ENCODE data around the gene ANKDD1A. TPM values are rescaled to one million over a fixed set of nuclear protein-coding genes. Genes with fewer than 3 reads are reported as not detected.
A peak's percentile ranks its signal among the peaks of the same experiment; 100 is the strongest.

ANKDD1A gene
- total and polyA plus RNA-seq, 2 donors (not counting 1 experiment from before 2014, with no cell fraction given), result 8.2 to 13.2 TPM

DNA sequence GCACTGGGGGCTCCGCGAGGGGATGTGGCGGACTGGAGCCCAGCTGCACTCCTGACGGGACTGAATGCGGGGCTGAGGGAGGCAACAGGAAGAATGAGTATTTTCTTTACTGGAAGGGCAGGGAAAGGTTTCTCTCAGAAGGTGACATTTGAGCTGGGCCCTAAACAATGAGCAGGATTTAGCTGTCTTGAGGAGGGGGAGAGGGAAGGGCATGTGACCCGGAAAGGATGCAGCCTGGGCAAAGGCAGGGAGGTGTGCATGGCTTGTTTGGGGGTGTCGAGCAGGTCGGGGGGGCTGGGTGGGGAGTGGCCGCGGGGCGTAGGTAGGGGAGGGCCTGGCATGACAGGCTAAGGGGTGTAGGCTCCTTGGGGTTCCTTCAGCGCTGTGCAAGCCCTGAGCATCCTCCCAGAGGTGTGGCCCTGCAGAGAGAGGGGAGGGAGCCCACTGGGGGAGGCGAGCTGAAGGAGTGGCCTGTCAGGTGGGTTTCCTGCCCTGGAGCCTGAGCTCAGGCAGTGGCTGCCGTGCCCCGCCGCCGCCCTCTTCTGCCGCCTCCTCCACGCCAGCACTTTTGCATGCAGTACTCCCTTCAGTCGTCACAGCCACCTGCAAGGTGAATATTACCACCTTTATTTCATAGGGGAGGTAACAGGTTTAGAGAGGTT is 17.2 kb upstream of the ANKDD1A start:
- DNase-seq (ENCODE audit: low read depth in 2 of 2), result no peak
- no peaks in the 10 kb centered on the region for H3K79me2 ChIP-seq (ENCODE audit: control insufficient read depth, insufficient read depth, low read length)
- no peaks in the 10 kb centered on the region for H4K20me1 ChIP-seq (ENCODE audit: control insufficient read depth, extremely low read depth, insufficient read depth, low read length)
- no peaks in the 10 kb centered on the region for H3K36me3 ChIP-seq (ENCODE audit: control insufficient read depth, insufficient read depth, low read length)
- no peak overlapping the region for H2AFZ ChIP-seq (ENCODE audit: low read length)
- H3K4me3 ChIP-seq (replicated peaks in 1 of 4; ENCODE audit: control extremely low read depth in 1 of 4, insufficient read depth in 1 of 4, low read depth in 3 of 4, low read length in 4 of 4), result peak overlapping the region in 1 of 4 experiments; percentile 8
- peak overlapping the region; percentile 45 for H3K4me2 ChIP-seq (ENCODE audit: extremely low read depth, insufficient read depth, low read length)
- peak overlapping the region; percentile 51 for H3K27ac ChIP-seq (ENCODE audit: insufficient read depth, low read length)
- H3K9ac ChIP-seq (ENCODE audit: insufficient read depth, low read length), result no peak overlapping the region
- no peaks in the 10 kb centered on the region for H3K9me3 ChIP-seq (ENCODE audit: control insufficient read depth, insufficient read depth, low read depth, low read length)
- H3K27me3 ChIP-seq (ENCODE audit: control insufficient read depth, insufficient read depth, low read length), result no peaks in the 10 kb centered on the region
- TF ChIP-seq, protein P1, sequence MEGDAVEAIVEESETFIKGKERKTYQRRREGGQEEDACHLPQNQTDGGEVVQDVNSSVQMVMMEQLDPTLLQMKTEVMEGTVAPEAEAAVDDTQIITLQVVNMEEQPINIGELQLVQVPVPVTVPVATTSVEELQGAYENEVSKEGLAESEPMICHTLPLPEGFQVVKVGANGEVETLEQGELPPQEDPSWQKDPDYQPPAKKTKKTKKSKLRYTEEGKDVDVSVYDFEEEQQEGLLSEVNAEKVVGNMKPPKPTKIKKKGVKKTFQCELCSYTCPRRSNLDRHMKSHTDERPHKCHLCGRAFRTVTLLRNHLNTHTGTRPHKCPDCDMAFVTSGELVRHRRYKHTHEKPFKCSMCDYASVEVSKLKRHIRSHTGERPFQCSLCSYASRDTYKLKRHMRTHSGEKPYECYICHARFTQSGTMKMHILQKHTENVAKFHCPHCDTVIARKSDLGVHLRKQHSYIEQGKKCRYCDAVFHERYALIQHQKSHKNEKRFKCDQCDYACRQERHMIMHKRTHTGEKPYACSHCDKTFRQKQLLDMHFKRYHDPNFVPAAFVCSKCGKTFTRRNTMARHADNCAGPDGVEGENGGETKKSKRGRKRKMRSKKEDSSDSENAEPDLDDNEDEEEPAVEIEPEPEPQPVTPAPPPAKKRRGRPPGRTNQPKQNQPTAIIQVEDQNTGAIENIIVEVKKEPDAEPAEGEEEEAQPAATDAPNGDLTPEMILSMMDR (conservative IDR thresholded peaks at IDR 0.05 in 1 of 2, IDR thresholded peaks at IDR 0.05 in 1 of 2; ENCODE audit: low read depth in 1 of 2, low read length in 2 of 2), result no peak
- no peak for TF ChIP-seq EZH2 (IDR thresholded peaks at IDR 0.05; ENCODE audit: low read length, missing control alignments)
- peaks cover 19% of the 10 kb centered on the region for H3K4me1 ChIP-seq (ENCODE audit: control insufficient read depth, extremely low read depth, insufficient read depth, low read length)

DNA sequence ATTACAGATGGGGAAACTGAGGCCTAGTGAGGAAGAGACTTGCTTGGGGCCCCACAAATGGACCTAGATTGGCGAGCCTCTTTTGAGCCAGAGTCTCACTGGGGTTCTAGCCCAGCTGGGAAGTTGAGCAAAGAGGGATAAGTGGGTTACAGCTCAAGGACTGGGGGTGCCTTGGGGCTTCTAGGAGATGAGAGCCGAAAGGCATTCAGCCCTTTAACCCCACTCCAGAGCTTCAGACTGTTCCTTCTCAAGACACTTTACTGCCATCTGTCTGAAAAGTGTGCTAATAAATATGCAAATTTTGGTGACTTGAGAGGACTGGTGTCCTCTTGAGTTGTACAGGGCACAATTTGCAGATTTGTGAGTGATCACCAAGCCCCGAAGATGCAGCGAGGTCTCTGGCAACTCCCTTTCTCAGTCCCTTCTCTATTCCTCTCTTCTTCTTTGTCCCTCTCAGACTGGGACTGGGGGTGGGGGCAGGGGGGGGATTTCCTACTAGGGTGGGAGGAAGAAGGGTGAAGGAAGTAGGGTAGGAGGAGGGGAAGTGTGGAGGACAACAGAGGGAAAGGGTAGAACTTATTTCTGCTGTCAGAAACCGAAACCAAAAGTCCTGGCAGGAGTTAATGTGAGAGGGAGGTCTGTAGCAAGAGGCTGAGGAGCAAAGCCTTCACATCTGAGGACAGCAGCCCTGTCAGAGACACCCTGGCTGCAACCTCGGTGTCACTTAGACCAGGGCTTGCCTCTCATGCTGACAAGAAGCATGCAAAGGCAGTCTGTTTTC is 16.2 kb upstream of the ANKDD1A start:
- H3K4me1 ChIP-seq (ENCODE audit: control insufficient read depth, extremely low read depth, insufficient read depth, low read length), result peaks cover 19% of the 10 kb centered on the region
- H2AFZ ChIP-seq (ENCODE audit: low read length), result no peak overlapping the region
- TF ChIP-seq, protein P1 (conservative IDR thresholded peaks at IDR 0.05 in 1 of 2, IDR thresholded peaks at IDR 0.05 in 1 of 2; ENCODE audit: low read depth in 1 of 2, low read length in 2 of 2), result no peak
- no peak for TF ChIP-seq EZH2 (IDR thresholded peaks at IDR 0.05; ENCODE audit: low read length, missing control alignments)
- no peaks in the 10 kb centered on the region for H3K79me2 ChIP-seq (ENCODE audit: control insufficient read depth, insufficient read depth, low read length)
- peak overlapping the region; percentile 4 for H3K9ac ChIP-seq (ENCODE audit: insufficient read depth, low read length)
- peak overlapping the region; percentile 36 for H3K27ac ChIP-seq (ENCODE audit: insufficient read depth, low read length)
- H3K4me2 ChIP-seq (ENCODE audit: extremely low read depth, insufficient read depth, low read length), result peak overlapping the region; percentile 65
- peak overlapping the region in 2 of 4 experiments; percentile 6 to 17 for H3K4me3 ChIP-seq (replicated peaks in 1 of 4; ENCODE audit: control extremely low read depth in 1 of 4, insufficient read depth in 1 of 4, low read depth in 3 of 4, low read length in 4 of 4)
- no peaks in the 10 kb centered on the region for H3K9me3 ChIP-seq (ENCODE audit: control insufficient read depth, insufficient read depth, low read depth, low read length)
- no peaks in the 10 kb centered on the region for H3K27me3 ChIP-seq (ENCODE audit: control insufficient read depth, insufficient read depth, low read length)
- H3K36me3 ChIP-seq (ENCODE audit: control insufficient read depth, insufficient read depth, low read length), result no peaks in the 10 kb centered on the region
- no peaks in the 10 kb centered on the region for H4K20me1 ChIP-seq (ENCODE audit: control insufficient read depth, extremely low read depth, insufficient read depth, low read length)
- peak in 1 of 2 donors; percentile 69 for DNase-seq (ENCODE audit: low read depth in 2 of 2)

DNA sequence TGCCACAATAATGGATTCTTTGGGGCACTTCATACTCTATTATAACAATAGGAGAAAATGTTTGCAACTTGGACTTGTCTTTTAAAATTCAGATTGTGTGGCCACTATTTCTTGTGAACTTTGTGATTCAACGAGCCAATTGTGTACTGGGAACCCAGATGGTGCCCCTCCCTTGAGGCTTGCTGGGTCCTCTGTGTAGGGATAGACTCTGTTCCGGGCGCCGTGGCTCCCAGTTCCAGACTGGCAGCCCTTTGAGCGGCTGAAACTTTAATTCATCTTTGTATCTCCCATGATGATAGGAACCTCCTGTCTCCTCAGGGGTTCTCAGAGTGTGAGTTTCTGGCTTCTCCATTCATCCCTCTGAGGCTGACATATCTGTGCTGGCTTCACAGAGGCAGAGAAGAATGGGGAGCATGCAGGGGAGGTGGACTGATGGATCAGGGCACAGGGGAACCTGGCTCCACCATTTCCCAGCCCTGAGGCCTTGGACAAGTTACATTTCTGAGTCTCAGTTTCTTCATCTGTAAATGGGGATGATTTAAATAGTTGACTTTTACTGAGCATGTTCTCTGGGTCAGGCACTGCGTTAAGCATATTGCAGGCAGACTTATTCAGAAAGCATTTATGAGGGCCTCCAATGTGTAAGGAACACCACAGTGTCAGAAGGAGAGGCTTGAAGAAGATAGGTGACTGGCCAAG is 15.2 kb upstream of the ANKDD1A start:
- TF ChIP-seq, protein P1 (conservative IDR thresholded peaks at IDR 0.05 in 1 of 2, IDR thresholded peaks at IDR 0.05 in 1 of 2; ENCODE audit: low read depth in 1 of 2, low read length in 2 of 2), result no peak
- no peak for TF ChIP-seq EZH2 (IDR thresholded peaks at IDR 0.05; ENCODE audit: low read length, missing control alignments)
- no peaks in the 10 kb centered on the region for H4K20me1 ChIP-seq (ENCODE audit: control insufficient read depth, extremely low read depth, insufficient read depth, low read length)
- H3K27me3 ChIP-seq (ENCODE audit: control insufficient read depth, insufficient read depth, low read length), result no peaks in the 10 kb centered on the region
- H3K9me3 ChIP-seq (ENCODE audit: control insufficient read depth, insufficient read depth, low read depth, low read length), result no peaks in the 10 kb centered on the region
- DNase-seq (ENCODE audit: low read depth in 2 of 2), result no peak
- H3K4me1 ChIP-seq (ENCODE audit: control insufficient read depth, extremely low read depth, insufficient read depth, low read length), result peaks cover 19% of the 10 kb centered on the region
- H3K4me3 ChIP-seq (replicated peaks in 1 of 4; ENCODE audit: control extremely low read depth in 1 of 4, insufficient read depth in 1 of 4, low read depth in 3 of 4, low read length in 4 of 4), result no peak overlapping the region
- H3K9ac ChIP-seq (ENCODE audit: insufficient read depth, low read length), result no peak overlapping the region
- no peak overlapping the region for H3K4me2 ChIP-seq (ENCODE audit: extremely low read depth, insufficient read depth, low read length)
- H2AFZ ChIP-seq (ENCODE audit: low read length), result no peak overlapping the region
- no peaks in the 10 kb centered on the region for H3K79me2 ChIP-seq (ENCODE audit: control insufficient read depth, insufficient read depth, low read length)
- H3K36me3 ChIP-seq (ENCODE audit: control insufficient read depth, insufficient read depth, low read length), result no peaks in the 10 kb centered on the region
- H3K27ac ChIP-seq (ENCODE audit: insufficient read depth, low read length), result peak overlapping the region; percentile 56

Measured in fibroblast of lung (primary cell).